Karpas-422 (cell line): ENCODE results near the gene HGFAC. TPM values are rescaled to one million over a fixed set of nuclear protein-coding genes. Genes with fewer than 3 reads are reported as not detected.

ENCODE experiments used
- DNase-seq: peaks from one replicate; pipeline ENCODE4 v3.0.0-alpha.2; 2015
- H2AFZ ChIP-seq: fragments of 200-600 bp; sonication (generic); 2 replicates; pipeline ENCODE4 v1.6.1; 2014; ENCODE audit warnings: antibody characterized with exemption, low read length, mixed read lengths
- H3K27ac ChIP-seq: fragments of 200-600 bp; sonication (generic); 2 replicates; pipeline ENCODE4 v1.5.1; 2014; ENCODE audit warnings: mild to moderate bottlenecking, low read length, moderate library complexity
- H3K27me3 ChIP-seq: fragments of 200-600 bp; sonication (generic); 2 replicates; pipeline ENCODE4 v1.6.1; 2014; ENCODE audit warnings: low read length, mixed read lengths
- H3K36me3 ChIP-seq: fragments of 200-600 bp; sonication (generic); 2 replicates; pipeline ENCODE4 v1.6.1; 2014; ENCODE audit warnings: low read length, mixed read lengths; ENCODE audit not compliant: insufficient read depth
- H3K4me1 ChIP-seq: fragments of 200-600 bp; sonication (generic); 2 replicates; pipeline ENCODE4 v1.6.1; 2014; ENCODE audit warnings: mild to moderate bottlenecking, low read length, mixed read lengths
- H3K4me2 ChIP-seq: fragments of 200-600 bp; sonication (generic); 2 replicates; pipeline ENCODE4 v1.6.1; 2014; ENCODE audit warnings: low read length, low read depth, mild to moderate bottlenecking; ENCODE audit not compliant: poor library complexity, severe bottlenecking
- H3K4me3 ChIP-seq: fragments of 200-600 bp; sonication (generic); 2 replicates; pipeline ENCODE4 v1.5.1; 2014; ENCODE audit warnings: mild to moderate bottlenecking, antibody characterized with exemption, low read length, mixed read lengths
- H3K79me2 ChIP-seq: fragments of 200-600 bp; sonication (generic); 2 replicates; pipeline ENCODE4 v1.6.1; 2014; ENCODE audit warnings: mild to moderate bottlenecking, low read length, mixed read lengths
- H3K9ac ChIP-seq: fragments of 200-600 bp; sonication (generic); 2 replicates; pipeline ENCODE4 v1.6.0; 2014; ENCODE audit warnings: low read length
- H3K9me2 ChIP-seq: fragments of 200-600 bp; sonication (generic), shearing (Covaris generic); replicated peaks from 2 replicates; pipeline ENCODE4 v1.6.0; 2014; ENCODE audit warnings: mild to moderate bottlenecking, low read length, moderate library complexity; ENCODE audit not compliant: insufficient read depth
- H3K9me3 ChIP-seq: fragments of 300-700, 200-600 bp; sonication (generic); 2 replicates; pipeline ENCODE4 v1.6.1; 2014; ENCODE audit warnings: low read length, mixed read lengths
- H4K20me1 ChIP-seq: fragments of 200-600 bp; sonication (generic); 2 replicates; pipeline ENCODE4 v1.6.1; 2014; ENCODE audit warnings: mild to moderate bottlenecking, antibody characterized with exemption, low read length, low read depth; ENCODE audit not compliant: insufficient read depth
- total RNA-seq: library from RNA; depleted of rRNA; stranded (reverse); fragments of >200 nt; shearing (Covaris generic); gene quantifications from 2 replicates; pipeline ENCODE4 v1.2.3, GENCODE V29; 2014; ENCODE audit warnings: low replicate concordance

HGFAC gene
- total RNA-seq, 1 experiment from 2014 or later, result not detected

GRCh38 chr4:3488820-3489219 is 47.1 kb downstream of the HGFAC start:
- DNase-seq, result no peak

GRCh38 chr4:3489451-3489962 is 47.7 kb downstream of the HGFAC start:
- Histone ChIP-seq H3K27ac (no peak overlapping the region), H4K20me1 (peaks cover 14% of the 10 kb centered on the region), H3K9me2 (no peaks in the 10 kb centered on the region), H3K9ac (no peak overlapping the region), H3K36me3 (no peaks in the 10 kb centered on the region), H3K4me1 (peaks cover 29% of the 10 kb centered on the region), H3K4me2 (no peak overlapping the region), H3K27me3 (no peaks in the 10 kb centered on the region), H3K9me3 (no peaks in the 10 kb centered on the region), H2AFZ (no peak overlapping the region), H3K79me2 (no peaks in the 10 kb centered on the region), H3K4me3 (no peak overlapping the region)
- peak; percentile 64 for DNase-seq

More at GRCh38 chr4:3488820-3489219, 47.1 kb downstream of the HGFAC start:
- H3K36me3 ChIP-seq, result no peaks in the 10 kb centered on the region
- no peak overlapping the region for H3K27ac ChIP-seq
- no peak overlapping the region for H3K4me2 ChIP-seq
- peaks cover 14% of the 10 kb centered on the region for H4K20me1 ChIP-seq
- no peak overlapping the region for H2AFZ ChIP-seq
- no peak overlapping the region for H3K9ac ChIP-seq
- H3K4me1 ChIP-seq, result peaks cover 36% of the 10 kb centered on the region
- no peaks in the 10 kb centered on the region for H3K9me2 ChIP-seq
- H3K27me3 ChIP-seq, result no peaks in the 10 kb centered on the region
- no peaks in the 10 kb centered on the region for H3K79me2 ChIP-seq
- no peaks in the 10 kb centered on the region for H3K9me3 ChIP-seq
- H3K4me3 ChIP-seq, result no peak overlapping the region

- Histone ChIP-seq H3K27me3 (no peaks in the 10 kb centered on the region), H2AFZ (no peak overlapping the region), H3K36me3 (no peaks in the 10 kb centered on the region), H3K4me1 (peaks cover 6% of the 10 kb centered on the region), H3K79me2 (no peaks in the 10 kb centered on the region), H3K9ac (no peak overlapping the region), H3K4me3 (no peak overlapping the region), H3K4me2 (no peak overlapping the region), H3K27ac (no peak overlapping the region), H3K9me3 (no peaks in the 10 kb centered on the region), H3K9me2 (no peaks in the 10 kb centered on the region), H4K20me1 (peaks cover 14% of the 10 kb centered on the region)
- no peak for DNase-seq
These were observed 50.1 kb downstream of the HGFAC start for GRCh38 chr4:3491681-3492405.

GRCh38 chr4:3492741-3493719 is 51.3 kb downstream of the HGFAC start:
- Histone ChIP-seq H3K4me3 (no peak overlapping the region), H3K36me3 (no peaks in the 10 kb centered on the region), H3K9me2 (no peaks in the 10 kb centered on the region), H4K20me1 (peaks cover 4% of the 10 kb centered on the region), H3K27me3 (no peaks in the 10 kb centered on the region), H3K4me1 (no peaks in the 10 kb centered on the region), H3K4me2 (no peak overlapping the region), H3K79me2 (no peaks in the 10 kb centered on the region), H3K9me3 (no peaks in the 10 kb centered on the region), H2AFZ (no peak overlapping the region), H3K27ac (no peak overlapping the region), H3K9ac (no peak overlapping the region)
- no peak for DNase-seq

- Histone ChIP-seq H3K27me3 (no peaks in the 10 kb centered on the region), H3K9me2 (no peaks in the 10 kb centered on the region), H3K79me2 (no peaks in the 10 kb centered on the region), H3K9me3 (no peaks in the 10 kb centered on the region), H3K4me1 (no peaks in the 10 kb centered on the region), H3K4me2 (no peak overlapping the region), H3K36me3 (no peaks in the 10 kb centered on the region), H2AFZ (no peak overlapping the region), H3K27ac (no peak overlapping the region), H3K9ac (no peak overlapping the region), H4K20me1 (peaks cover 2% of the 10 kb centered on the region), H3K4me3 (no peak overlapping the region)
- DNase-seq, result no peak
These were observed 52.1 kb downstream of the HGFAC start for GRCh38 chr4:3493720-3494461.

- DNase-seq, result no peak
- no peak overlapping the region for H3K4me2 ChIP-seq
- no peak overlapping the region for H2AFZ ChIP-seq
- H3K9ac ChIP-seq, result no peak overlapping the region
- no peaks in the 10 kb centered on the region for H3K79me2 ChIP-seq
- no peaks in the 10 kb centered on the region for H3K36me3 ChIP-seq
- no peaks in the 10 kb centered on the region for H3K27me3 ChIP-seq
- no peak overlapping the region for H3K27ac ChIP-seq
- H3K9me3 ChIP-seq, result no peaks in the 10 kb centered on the region
- no peaks in the 10 kb centered on the region; the same call in 1 of the 2 replicates for H4K20me1 ChIP-seq
- no peak overlapping the region for H3K4me3 ChIP-seq
- H3K4me1 ChIP-seq, result no peaks in the 10 kb centered on the region
- no peaks in the 10 kb centered on the region for H3K9me2 ChIP-seq
These were observed 52.7 kb downstream of the HGFAC start for GRCh38 chr4:3494462-3494871.

GRCh38 chr4:3495204-3495975 is 53.6 kb downstream of the HGFAC start:
- no peaks in the 10 kb centered on the region for H3K4me1 ChIP-seq
- H2AFZ ChIP-seq, result no peak overlapping the region
- H3K4me3 ChIP-seq, result no peak overlapping the region
- no peaks in the 10 kb centered on the region for H3K9me2 ChIP-seq
- H3K27ac ChIP-seq, result no peak overlapping the region
- H4K20me1 ChIP-seq, result no peaks in the 10 kb centered on the region; the same call in 1 of the 2 replicates
- no peaks in the 10 kb centered on the region for H3K27me3 ChIP-seq
- H3K36me3 ChIP-seq, result no peaks in the 10 kb centered on the region
- H3K79me2 ChIP-seq, result no peaks in the 10 kb centered on the region
- no peak overlapping the region for H3K4me2 ChIP-seq
- no peak overlapping the region for H3K9ac ChIP-seq
- no peaks in the 10 kb centered on the region for H3K9me3 ChIP-seq
- no peak for DNase-seq
